Astrocyte (in vitro differentiated cells and primary cell): ENCODE measurements around the gene CBLN3.

ENCODE experiments used
- CTCF ChIP-seq: IDR thresholded peaks from 2 replicates; pipeline ENCODE4 v1.5.1; 2011; ENCODE audit warnings: low read depth, mild to moderate bottlenecking, inconsistent platforms, low read length, moderate library complexity; ENCODE audit not compliant: insufficient read depth
- EZH2 ChIP-seq: IDR thresholded peaks from 2 replicates; pipeline ENCODE4 v1.6.1; 2012; ENCODE audit warnings: mild to moderate bottlenecking, low read length, inconsistent platforms; ENCODE audit not compliant: insufficient read depth

GRCh38 chr14:24430682-24431568 is 1.5 kb upstream of the CBLN3 start:
- TF ChIP-seq CTCF (no peak), EZH2 (no peak)
